BJ (cell line): ENCODE results near the gene MRPL22. TPM values are rescaled to one million over a fixed set of nuclear protein-coding genes. Genes with fewer than 3 reads are reported as not detected.
"Not testable (repeated sequence)": the region's sequence is repeated elsewhere in the genome, so short reads cannot be mapped to it uniquely, and the experiment has no call there.

Experiments
- CTCF ChIA-PET: fragments of 350-600 bp; formaldehyde crosslinking; extraction: SDS; loops from one replicate; lab custom pipeline; 2021; ENCODE audit warnings: antibody characterized with exemption, inconsistent platforms; lab: Yijun Ruan, JAX
- POLR2A ChIA-PET: fragments of 300-600 bp; sonication (Branson Sonifier 250); formaldehyde crosslinking; extraction: SDS; loops from one replicate; lab custom pipeline; 2021; ENCODE audit warnings: antibody characterized with exemption; lab: Charles Lee
- DNase-seq: peaks from one replicate; pipeline ENCODE4 v3.0.0-alpha.2; 2011; ENCODE audit warnings: low read depth
- H3K27me3 ChIP-seq: 2 replicates; pipeline ENCODE4 v1.6.0; 2011; ENCODE audit warnings: low read length; ENCODE audit not compliant: control insufficient read depth, insufficient read depth
- H3K36me3 ChIP-seq: 2 replicates; pipeline ENCODE4 v1.5.1; 2011; ENCODE audit warnings: low read length; ENCODE audit not compliant: control insufficient read depth, insufficient read depth
- H3K4me3 ChIP-seq: 2 replicates; pipeline ENCODE4 v1.5.1; 2011; ENCODE audit warnings: low read depth, mild to moderate bottlenecking, control low read depth, low read length
- CTCF ChIP-seq: IDR thresholded peaks from 2 replicates; pipeline ENCODE4 v1.5.1; 2011; ENCODE audit warnings: low read depth, mild to moderate bottlenecking, control low read depth, inconsistent platforms, low read length, moderate library complexity; ENCODE audit not compliant: insufficient read depth
- polyA plus RNA-seq: library from polyadenylated mRNA; depleted of rRNA; stranded (reverse); fragments of >200 nt; gene quantifications from 2 replicates; pipeline ENCODE4 v1.2.3, GENCODE V29; 2011

Gene MRPL22
- polyA plus RNA-seq, 1 experiment, result 32.0 TPM

GRCh38 chr5:155001523-155001922 is 60.6 kb downstream of the MRPL22 start:
- no peak for TF ChIP-seq CTCF
- Histone ChIP-seq H3K27me3 (no peaks in the 10 kb centered on the region), H3K36me3 (no peaks in the 10 kb centered on the region), H3K4me3 (no peak overlapping the region)
- DNase-seq, result no peak
- POLR2A ChIA-PET, result no interaction called here
- CTCF ChIA-PET, result no interaction called here

DNA sequence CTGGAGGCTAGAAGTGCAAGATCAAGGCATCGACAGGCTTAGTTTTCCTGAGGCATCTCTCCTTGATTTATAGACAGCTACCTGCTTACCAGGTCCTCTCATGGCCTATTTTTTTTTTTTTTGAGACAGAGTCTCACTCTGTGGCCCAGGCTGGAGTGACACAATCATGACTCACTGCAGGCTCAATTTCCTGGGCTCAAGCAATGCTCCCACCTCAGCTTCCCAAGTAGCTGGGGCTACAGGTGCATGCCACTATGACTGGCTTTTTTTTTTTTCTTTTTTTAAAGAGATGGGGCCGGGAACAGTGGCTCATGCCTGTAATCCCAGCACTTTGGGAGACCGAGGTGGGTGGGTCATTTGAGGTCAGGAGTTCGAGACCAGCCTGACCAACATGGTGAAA is 61.8 kb downstream of the MRPL22 start:
- CTCF ChIA-PET, result interaction anchor here (1.1 kb wide), 1 partner anchor 13 kb away, joined by 3 read pairs; no protein-coding TSS in a partner anchor
- H3K27me3 ChIP-seq, H3K36me3 ChIP-seq, POLR2A ChIA-PET, H3K4me3 ChIP-seq, DNase-seq: not testable (repeated sequence)

DNA sequence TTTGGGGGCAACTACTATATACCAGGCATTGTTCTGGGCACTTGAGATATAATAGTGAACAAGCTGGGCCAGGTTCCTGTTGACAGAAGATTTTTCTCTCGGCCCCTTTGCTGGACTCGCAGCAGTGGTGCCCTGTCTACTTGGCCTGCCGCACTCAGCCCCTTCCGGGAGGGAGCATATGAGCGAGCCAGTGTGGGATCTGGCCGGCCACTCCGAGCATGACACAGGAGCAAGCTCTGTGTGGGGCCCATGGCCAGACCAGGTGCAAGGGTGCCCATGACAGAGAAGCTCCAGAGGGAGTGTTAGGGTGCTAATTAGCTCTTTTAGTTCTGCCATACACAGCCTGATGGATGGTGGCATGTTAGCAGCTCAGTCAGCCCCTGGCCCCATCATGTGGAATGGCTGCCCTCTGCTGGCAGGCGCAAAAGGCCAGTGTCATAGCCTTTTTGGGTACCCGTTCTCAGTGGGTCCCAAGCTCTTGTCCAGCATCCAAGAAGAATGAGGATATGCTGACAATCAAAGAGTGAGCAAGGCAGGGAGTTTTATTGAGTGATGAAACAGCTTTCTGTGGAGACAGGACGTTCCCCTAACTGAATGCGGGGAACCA is 63.4 kb downstream of the MRPL22 start:
- DNase-seq, result no peak
- ChIA-PET POLR2A (no interaction called here), CTCF (interaction anchor here (0.8 to 1.6 kb wide), 4 partner anchors 11 to 31 kb away, joined by 3 to 4 read pairs (median 3); no protein-coding TSS in a partner anchor)

GRCh38 chr5:155006265-155006664 is 65.4 kb downstream of the MRPL22 start:
- H3K36me3 ChIP-seq, H3K27me3 ChIP-seq, H3K4me3 ChIP-seq, POLR2A ChIA-PET, DNase-seq, CTCF ChIA-PET: not testable (repeated sequence)

More for the DNA sequence above, 63.4 kb downstream of the MRPL22 start:
- no peak overlapping the region for H3K4me3 ChIP-seq
- no peaks in the 10 kb centered on the region for H3K36me3 ChIP-seq
- H3K27me3 ChIP-seq, result no peaks in the 10 kb centered on the region
- TF ChIP-seq CTCF, result peak; percentile 52

DNA sequence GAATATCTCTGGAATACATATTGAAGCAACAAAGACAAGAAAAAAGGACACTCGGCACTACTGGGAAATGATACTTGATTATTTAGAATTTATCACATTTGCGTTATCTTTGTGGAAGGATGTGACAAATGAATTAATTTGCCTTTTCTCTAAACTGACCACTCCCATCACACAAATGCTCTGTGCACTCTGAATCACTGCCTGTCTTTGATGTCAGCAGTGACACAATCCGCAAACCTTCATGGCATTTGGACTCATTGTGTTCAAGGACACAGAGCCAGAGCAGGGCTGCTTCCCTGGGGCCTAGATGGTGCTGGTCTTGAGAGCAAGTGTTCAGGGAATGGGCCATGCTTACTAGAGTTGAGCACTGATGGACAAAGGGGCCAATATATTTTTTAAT is 67.8 kb downstream of the MRPL22 start:
- Histone ChIP-seq H3K36me3 (no peaks in the 10 kb centered on the region), H3K27me3 (no peaks in the 10 kb centered on the region), H3K4me3 (no peak overlapping the region)
- TF ChIP-seq CTCF, result no peak
- ChIA-PET POLR2A (no interaction called here), CTCF (no interaction called here)
- DNase-seq, result no peak

- POLR2A ChIA-PET, result no interaction called here
- no peak for DNase-seq
- H3K36me3 ChIP-seq, result no peaks in the 10 kb centered on the region
- no peak overlapping the region for H3K4me3 ChIP-seq
- CTCF ChIA-PET, result no interaction called here
- H3K27me3 ChIP-seq, result no peaks in the 10 kb centered on the region
- TF ChIP-seq CTCF, result no peak
These were observed 70.0 kb downstream of the MRPL22 start for GRCh38 chr5:155010881-155011280.
